ENCODE results near the gene RTP1. TPM values are rescaled to one million over a fixed set of nuclear protein-coding genes. Genes with fewer than 3 reads are reported as not detected.
A peak's percentile ranks its signal among the peaks of the same experiment; 100 is the strongest.
"Not testable (repeated sequence)": the region's sequence is repeated elsewhere in the genome, so short reads cannot be mapped to it uniquely, and the experiment has no call there.

Gene RTP1
- polyA plus RNA-seq, 6 donors from 2014 or later: not detected

DNA sequence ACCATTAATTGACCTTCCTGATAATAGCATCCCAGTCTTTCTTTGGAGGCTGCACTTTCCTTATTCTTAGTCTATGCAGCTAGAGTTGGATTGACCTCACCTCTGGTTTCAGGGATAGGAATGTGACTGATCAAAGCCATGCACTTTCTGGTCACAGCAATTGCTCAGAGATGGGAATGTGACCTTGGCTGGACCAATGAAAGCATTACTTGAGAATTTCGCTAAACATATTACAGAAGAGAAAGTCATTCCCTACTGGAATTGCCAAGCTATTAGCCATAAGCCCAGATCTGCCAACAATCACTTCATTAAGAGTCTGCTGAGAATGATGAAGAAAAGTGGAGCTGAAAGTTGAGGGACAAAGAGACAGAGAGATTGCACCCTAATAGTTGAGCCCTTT, 32.7 kb downstream of the RTP1 start:
- H3K9me3 Mint-ChIP-seq: no peaks in the 10 kb centered on the region
- H3K4me3 Mint-ChIP-seq: no peak overlapping the region
- H3K36me3 Mint-ChIP-seq: no peaks in the 10 kb centered on the region
- no peak overlapping the region for H3K27ac Mint-ChIP-seq
- H3K4me1 Mint-ChIP-seq: no peaks in the 10 kb centered on the region
- H3K27me3 Mint-ChIP-seq: peaks cover 26 to 45% (median 35%) of the 10 kb centered on the region in 3 donors
- no peak for ATAC-seq (ENCODE audit: low read depth in 2 of 2)
- DNase-seq: no peak

GRCh38 chr3:187236962-187237361, 39.7 kb downstream of the RTP1 start:
- H3K27me3 Mint-ChIP-seq: peaks cover 0 to 16% (median 4%) of the 10 kb centered on the region in 3 donors
- DNase-seq: no peak
- H3K27ac Mint-ChIP-seq: no peak overlapping the region
- no peak for ATAC-seq (ENCODE audit: low read depth in 2 of 2)
- no peak overlapping the region for H3K4me3 Mint-ChIP-seq
- peaks cover 2 to 9% (median 6%) of the 10 kb centered on the region in 7 donors for H3K9me3 Mint-ChIP-seq
- H3K4me1 Mint-ChIP-seq: no peaks in the 10 kb centered on the region
- peaks cover 0 to 7% of the 10 kb centered on the region in 2 donors for H3K36me3 Mint-ChIP-seq

DNA sequence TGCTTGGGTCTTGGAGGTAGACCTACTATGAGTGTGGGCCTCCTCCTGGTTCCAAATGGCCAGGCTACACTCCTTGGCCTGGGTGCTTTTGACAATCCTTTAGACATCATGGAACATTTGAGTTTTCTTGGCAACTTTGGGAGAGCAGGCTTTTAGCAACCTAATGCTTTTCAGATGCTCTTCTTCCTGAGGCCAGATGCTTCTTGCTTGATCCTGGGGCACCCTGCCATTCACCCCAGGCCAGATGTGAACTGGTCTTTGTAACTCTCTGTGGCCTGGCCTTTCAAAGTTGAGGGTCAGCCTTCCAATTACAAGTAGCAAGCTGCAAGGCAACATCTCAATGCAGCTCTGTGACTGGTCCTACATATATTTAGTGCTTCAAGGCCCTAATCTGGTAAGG, 40.5 kb downstream of the RTP1 start:
- Mint-ChIP-seq H3K27ac (no peak overlapping the region), H3K4me1 (no peaks in the 10 kb centered on the region), H3K27me3 (peaks cover 0 to 16% (median 4%) of the 10 kb centered on the region in 3 donors), H3K36me3 (peaks cover 0 to 7% of the 10 kb centered on the region in 2 donors), H3K4me3 (no peak overlapping the region), H3K9me3 (peaks cover 2 to 9% (median 6%) of the 10 kb centered on the region in 7 donors)
- ATAC-seq (ENCODE audit: low read depth in 2 of 2) (no peak), DNase-seq (no peak)

- DNase-seq: no peak
- Mint-ChIP-seq H3K27me3 (peaks cover 0 to 16% (median 4%) of the 10 kb centered on the region in 3 donors), H3K9me3 (peaks cover 2 to 9% (median 6%) of the 10 kb centered on the region in 7 donors), H3K36me3 (peaks cover 0 to 7% of the 10 kb centered on the region in 2 donors), H3K4me3 (no peak overlapping the region), H3K27ac (no peak overlapping the region), H3K4me1 (no peaks in the 10 kb centered on the region)
- ATAC-seq (ENCODE audit: low read depth in 2 of 2): no peak
Measured at GRCh38 chr3:187238239-187238638, 41.0 kb downstream of the RTP1 start.

DNA sequence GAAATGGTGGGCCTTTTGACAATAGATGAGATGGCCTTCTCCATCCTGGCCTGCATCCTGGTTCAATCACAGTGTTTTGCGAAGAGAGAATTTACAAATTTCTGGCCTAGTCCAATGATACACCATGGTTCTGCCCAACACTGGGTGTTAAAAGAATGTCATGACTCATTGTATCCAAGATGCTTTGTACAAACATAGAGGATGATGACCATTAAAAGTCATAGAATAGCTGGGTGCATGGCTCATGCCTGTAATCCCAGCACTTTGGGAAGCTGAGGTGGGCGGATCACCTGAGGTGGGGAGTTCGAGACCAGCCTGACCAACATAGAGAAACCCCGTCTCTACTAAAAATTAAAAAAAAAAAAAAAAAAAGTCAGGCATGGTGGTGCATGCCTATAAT, 41.5 kb downstream of the RTP1 start:
- H3K36me3 Mint-ChIP-seq; H3K4me1 Mint-ChIP-seq; ATAC-seq (ENCODE audit: low read depth in 2 of 2); H3K27ac Mint-ChIP-seq; H3K4me3 Mint-ChIP-seq; H3K9me3 Mint-ChIP-seq; DNase-seq: not testable (repeated sequence)
- peaks cover 0 to 16% (median 4%) of the 10 kb centered on the region in 3 donors for H3K27me3 Mint-ChIP-seq

DNA sequence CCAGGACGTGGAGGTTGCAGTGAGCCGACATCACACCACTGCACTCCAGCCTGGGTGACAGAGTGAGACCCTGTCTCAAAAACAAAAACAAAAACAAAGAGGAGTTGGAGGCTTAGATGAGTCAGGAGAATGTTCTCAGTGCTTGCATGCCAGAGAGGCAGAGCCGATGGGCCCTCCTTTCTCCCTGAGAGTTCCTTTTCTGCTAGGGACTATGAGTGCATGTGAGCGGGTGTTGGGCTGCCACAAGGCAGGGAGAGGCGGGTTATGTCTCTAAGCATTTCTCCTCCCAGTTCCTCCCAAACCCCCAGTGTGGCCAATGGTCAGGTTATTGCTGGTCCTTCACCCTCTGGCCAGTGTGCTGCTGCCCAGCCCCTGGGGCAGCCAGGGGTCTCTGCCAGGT, 45.1 kb downstream of the RTP1 start:
- no peaks in the 10 kb centered on the region for H3K4me1 Mint-ChIP-seq
- H3K4me3 Mint-ChIP-seq: no peak overlapping the region

GRCh38 chr3:187242900-187243299, 45.6 kb downstream of the RTP1 start:
- H3K36me3 Mint-ChIP-seq: peaks cover 0 to 7% of the 10 kb centered on the region in 2 donors
- no peak overlapping the region for H3K4me3 Mint-ChIP-seq
- peaks cover 2 to 9% (median 6%) of the 10 kb centered on the region in 7 donors for H3K9me3 Mint-ChIP-seq
- peaks cover 20 to 37% (median 23%) of the 10 kb centered on the region in 3 donors for H3K27me3 Mint-ChIP-seq
- DNase-seq (no peak), ATAC-seq (ENCODE audit: low read depth in 2 of 2) (no peak)
- no peak overlapping the region for H3K27ac Mint-ChIP-seq
- no peaks in the 10 kb centered on the region for H3K4me1 Mint-ChIP-seq

More for the DNA sequence above, 45.1 kb downstream of the RTP1 start:
- peaks cover 0 to 7% of the 10 kb centered on the region in 2 donors for H3K36me3 Mint-ChIP-seq
- H3K27ac Mint-ChIP-seq: no peak overlapping the region
- peaks cover 17 to 36% (median 21%) of the 10 kb centered on the region in 3 donors for H3K27me3 Mint-ChIP-seq
- DNase-seq (no peak), ATAC-seq (ENCODE audit: low read depth in 2 of 2) (no peak)
- peaks cover 2 to 9% (median 6%) of the 10 kb centered on the region in 7 donors for H3K9me3 Mint-ChIP-seq

DNA sequence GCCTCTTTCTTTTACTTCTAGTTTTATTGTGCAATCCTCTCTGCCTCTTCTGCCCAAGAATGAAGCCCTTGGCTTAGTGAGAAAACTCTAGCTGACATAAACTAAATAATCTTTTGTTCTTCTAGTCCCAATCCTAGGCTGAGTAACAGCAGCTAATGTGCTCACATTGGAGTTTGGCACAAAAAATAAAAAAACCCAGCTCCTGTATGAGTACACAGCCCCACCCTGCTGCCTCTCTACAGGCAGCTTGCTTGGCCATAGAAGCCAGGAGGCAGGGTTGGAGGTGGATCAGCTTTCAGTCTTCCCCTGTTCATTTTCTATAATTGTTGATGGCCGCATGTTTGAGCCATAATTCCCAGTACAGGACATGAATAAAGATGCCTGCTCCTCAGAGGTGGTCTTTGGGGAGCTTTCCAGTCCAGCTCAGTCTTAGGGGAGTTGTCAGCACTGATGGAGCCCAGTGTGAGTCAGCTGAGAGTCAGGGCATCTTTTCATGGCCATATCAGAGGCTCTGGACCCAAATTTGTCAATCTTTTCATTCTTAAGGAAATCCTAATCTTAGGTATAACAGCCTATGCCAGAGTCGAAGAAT, 46.7 kb downstream of the RTP1 start:
- H3K4me1 Mint-ChIP-seq: no peaks in the 10 kb centered on the region
- no peak overlapping the region for H3K4me3 Mint-ChIP-seq
- DNase-seq (no peak), ATAC-seq (ENCODE audit: low read depth in 2 of 2) (no peak)
- peaks cover 2 to 9% (median 6%) of the 10 kb centered on the region in 7 donors for H3K9me3 Mint-ChIP-seq
- H3K36me3 Mint-ChIP-seq: peaks cover 0 to 7% of the 10 kb centered on the region in 2 donors
- H3K27ac Mint-ChIP-seq: peak overlapping the region in 1 of 6 donors; percentile 46
- peaks cover 27 to 43% (median 30%) of the 10 kb centered on the region in 3 donors for H3K27me3 Mint-ChIP-seq

DNA sequence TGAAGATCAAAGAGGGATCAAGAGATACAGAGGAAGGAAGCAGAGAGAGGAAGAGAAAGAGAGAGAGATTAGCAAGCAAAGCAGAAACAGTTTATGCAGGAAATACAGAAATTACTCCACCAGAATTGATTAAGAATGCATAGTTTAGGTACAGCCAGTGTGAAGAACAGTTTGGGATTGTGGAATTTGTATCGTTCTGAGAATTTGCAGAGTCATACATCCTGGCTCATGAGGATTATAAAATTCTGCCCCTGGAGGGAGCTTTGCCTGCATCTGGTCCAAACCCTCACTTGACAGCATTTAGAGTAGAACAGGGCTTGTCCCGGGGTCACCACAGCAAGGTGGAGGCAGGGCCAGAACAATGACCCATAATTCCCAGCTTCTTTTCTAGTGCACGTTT, 50.1 kb downstream of the RTP1 start:
- peaks cover 37 to 44% (median 41%) of the 10 kb centered on the region in 3 donors for H3K27me3 Mint-ChIP-seq
- ATAC-seq (ENCODE audit: low read depth in 2 of 2) (no peak), DNase-seq (no peak)
- no peak overlapping the region for H3K4me3 Mint-ChIP-seq
- H3K9me3 Mint-ChIP-seq: no peaks in the 10 kb centered on the region
- H3K27ac Mint-ChIP-seq: no peak overlapping the region
- no peaks in the 10 kb centered on the region for H3K4me1 Mint-ChIP-seq
- no peaks in the 10 kb centered on the region for H3K36me3 Mint-ChIP-seq

Other genes with a start within 250 kb of the RTP1 start
- gene RPL39L, start 58.0 kb upstream of the RTP1 start, polyA plus RNA-seq (ENCODE audit: low read depth in 6 of 6): 10 to 100 TPM in 5 of 6 donors, 1 to 10 TPM in 1; 3.3 to 12.6 (median 10.6) TPM
- not detected for gene MASP1, start 94.3 kb downstream of the RTP1 start, polyA plus RNA-seq (ENCODE audit: low read depth in 6 of 6)
- gene RTP4, start 170.9 kb downstream of the RTP1 start, polyA plus RNA-seq (ENCODE audit: low read depth in 6 of 6): 1 to 10 TPM in 5 of 6 donors, not detected in 1; 4.9 to 9.9 (median 8.4) TPM

Data from naive B cell (primary cell).